Measurements from ENCODE around the gene VDAC2.

The VDAC2 gene

GRCh38 chr10:75230600-75231038 is 20.0 kb downstream of the VDAC2 start:
- TF ChIP-seq, protein P1, sequence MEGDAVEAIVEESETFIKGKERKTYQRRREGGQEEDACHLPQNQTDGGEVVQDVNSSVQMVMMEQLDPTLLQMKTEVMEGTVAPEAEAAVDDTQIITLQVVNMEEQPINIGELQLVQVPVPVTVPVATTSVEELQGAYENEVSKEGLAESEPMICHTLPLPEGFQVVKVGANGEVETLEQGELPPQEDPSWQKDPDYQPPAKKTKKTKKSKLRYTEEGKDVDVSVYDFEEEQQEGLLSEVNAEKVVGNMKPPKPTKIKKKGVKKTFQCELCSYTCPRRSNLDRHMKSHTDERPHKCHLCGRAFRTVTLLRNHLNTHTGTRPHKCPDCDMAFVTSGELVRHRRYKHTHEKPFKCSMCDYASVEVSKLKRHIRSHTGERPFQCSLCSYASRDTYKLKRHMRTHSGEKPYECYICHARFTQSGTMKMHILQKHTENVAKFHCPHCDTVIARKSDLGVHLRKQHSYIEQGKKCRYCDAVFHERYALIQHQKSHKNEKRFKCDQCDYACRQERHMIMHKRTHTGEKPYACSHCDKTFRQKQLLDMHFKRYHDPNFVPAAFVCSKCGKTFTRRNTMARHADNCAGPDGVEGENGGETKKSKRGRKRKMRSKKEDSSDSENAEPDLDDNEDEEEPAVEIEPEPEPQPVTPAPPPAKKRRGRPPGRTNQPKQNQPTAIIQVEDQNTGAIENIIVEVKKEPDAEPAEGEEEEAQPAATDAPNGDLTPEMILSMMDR (IDR thresholded peaks at IDR 0.05): peak; percentile 95

GRCh38 chr10:75231672-75232581 is 21.3 kb downstream of the VDAC2 start:
- TF ChIP-seq, protein P1 (IDR thresholded peaks at IDR 0.05): no peak

GRCh38 chr10:75233444-75234016 is 22.9 kb downstream of the VDAC2 start:
- TF ChIP-seq, protein P1 (IDR thresholded peaks at IDR 0.05): no peak

DNA sequence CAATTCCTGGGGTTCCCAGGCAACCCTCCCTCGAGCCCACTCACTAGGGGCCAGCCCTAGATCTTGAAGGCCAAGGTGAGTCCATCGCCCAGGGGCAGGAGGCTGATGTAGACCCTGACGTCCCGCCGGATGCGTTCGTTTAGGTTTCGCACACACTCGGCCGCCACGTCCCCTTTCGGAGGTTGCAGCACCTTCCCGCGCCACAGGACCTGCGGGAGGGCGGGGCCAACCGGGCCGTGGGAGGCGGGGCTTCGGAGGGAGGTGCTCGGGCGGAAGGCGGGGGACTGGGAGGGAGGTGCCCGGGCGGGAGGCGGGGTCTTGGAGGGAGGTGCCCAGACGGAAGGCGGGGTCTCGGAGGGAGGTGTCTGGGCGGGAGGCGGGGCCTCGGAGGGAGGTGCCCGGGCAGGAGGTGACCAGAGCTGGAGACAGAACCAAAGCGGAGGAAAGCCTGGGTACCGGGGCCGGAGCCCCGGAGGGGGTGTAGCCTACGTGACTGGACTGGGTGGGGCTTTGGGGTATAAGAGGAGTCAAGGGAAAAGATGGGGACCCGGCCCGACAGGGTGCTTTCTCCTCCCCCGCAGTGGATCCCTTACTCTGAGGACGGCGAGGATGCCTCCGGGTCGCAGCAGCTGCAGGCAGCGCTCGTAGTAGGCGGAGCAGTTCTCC is 23.6 kb downstream of the VDAC2 start:
- TF ChIP-seq, protein P1 (IDR thresholded peaks at IDR 0.05): no peak

- TF ChIP-seq, protein P1 (IDR thresholded peaks at IDR 0.05): peak; percentile 31; the same call in 1 of the 2 replicates
Observed at GRCh38 chr10:75234683-75235374, 24.2 kb downstream of the VDAC2 start.

DNA sequence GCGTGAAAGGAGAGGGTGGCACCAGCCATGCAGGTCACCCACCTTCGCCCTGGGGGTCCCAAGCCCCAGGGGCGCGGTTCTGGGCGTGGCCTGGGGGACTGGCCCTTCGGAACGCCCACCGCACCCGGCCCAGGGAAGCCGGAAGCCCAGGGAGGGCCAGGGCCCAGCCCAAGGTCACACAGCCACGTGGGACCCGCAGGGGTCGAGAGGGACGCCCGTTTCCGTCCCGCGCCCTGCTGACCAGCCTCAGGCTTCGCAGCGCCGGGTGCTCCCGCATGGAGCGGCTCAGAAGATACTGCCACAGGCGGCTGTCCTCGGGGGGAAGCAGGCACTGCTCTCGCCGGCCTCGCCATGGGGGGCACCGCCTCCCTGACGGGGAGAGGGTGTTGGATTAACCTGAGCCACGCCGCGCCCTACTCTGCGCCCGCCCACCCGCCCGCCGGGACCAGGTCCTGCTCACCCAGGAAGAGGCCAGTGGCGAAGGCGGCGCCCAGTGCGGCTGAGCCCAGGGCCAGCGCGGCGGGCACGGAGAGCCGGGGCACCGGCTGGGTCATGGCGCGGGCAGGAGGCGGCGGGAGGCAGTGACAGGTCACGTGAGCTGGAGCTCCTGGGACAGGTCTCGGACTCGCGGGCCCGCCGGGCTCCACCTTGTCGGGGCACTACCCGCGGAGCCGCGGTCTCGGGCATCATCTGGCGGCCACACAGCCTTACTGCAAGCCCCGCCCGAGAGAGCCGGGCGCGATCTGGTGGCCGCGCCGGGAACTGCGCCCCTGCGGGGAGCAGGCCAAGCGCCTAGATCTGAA is 25.0 kb downstream of the VDAC2 start, which contains the start of gene COMTD1:
TSS of gene COMTD1 (minus strand) at position 583 of the 803 bp plus-strand sequence. CDS start at position 554, 29 bp downstream.
- TF ChIP-seq, protein P1 (IDR thresholded peaks at IDR 0.05): peak; percentile 100
